SW480 (cell line): ENCODE data around the gene RPL15.
"Not testable (repeated sequence)": the region's sequence is repeated elsewhere in the genome, so short reads cannot be mapped to it uniquely, and the experiment has no call there.

Experiments used
- DNase-seq: peaks from one replicate; pipeline ENCODE4 v3.0.0-alpha.2; 2016; ENCODE audit warnings: low spot score

RPL15 gene

GRCh38 chr3:23889950-23890349, 27.0 kb upstream of the RPL15 start:
- no peak for DNase-seq

- no peak for DNase-seq
Observed at GRCh38 chr3:23894254-23895061, 22.5 kb upstream of the RPL15 start.

- no peak for DNase-seq
Observed at GRCh38 chr3:23895181-23895580, 21.8 kb upstream of the RPL15 start.

DNA sequence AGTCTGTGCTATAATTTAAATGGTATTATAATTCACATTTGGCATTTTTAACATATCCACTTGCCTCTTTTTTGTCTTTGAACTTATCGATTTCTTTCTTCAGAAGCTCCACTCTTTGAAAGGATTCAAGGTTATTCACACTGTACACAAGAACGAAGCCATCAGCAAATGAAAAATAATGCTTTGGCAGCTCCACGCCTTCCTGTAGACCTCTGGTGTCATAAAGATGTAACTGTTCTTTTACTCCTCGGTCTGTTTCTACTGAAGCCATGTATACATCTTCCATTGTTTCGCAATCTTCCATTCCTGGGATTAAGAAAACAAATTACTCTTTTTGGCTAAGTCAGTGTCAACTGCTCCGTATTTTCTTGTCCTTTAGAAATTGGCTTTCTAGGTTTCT, 16.2 kb upstream of the RPL15 start:
- DNase-seq: no peak

DNA sequence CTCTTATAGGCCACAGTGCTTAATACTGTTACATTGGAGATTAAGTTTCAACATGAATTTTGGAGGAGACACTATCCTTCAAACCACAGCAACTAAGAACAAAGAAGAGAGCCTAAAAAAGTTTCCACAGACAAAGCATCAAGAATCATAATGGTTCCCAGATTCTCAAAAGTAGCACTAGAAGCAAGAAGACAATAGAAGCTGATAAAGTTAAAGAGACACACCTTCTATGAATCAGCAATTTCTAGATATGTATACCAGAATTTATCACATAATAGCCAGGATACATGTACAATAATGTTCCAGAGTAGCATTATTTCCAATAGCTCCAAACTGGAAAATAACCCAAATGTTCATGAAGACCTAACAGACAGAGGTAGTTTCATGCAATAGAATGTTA, 12.4 kb upstream of the RPL15 start:
- DNase-seq: no peak

GRCh38 chr3:23909341-23909740, 7.6 kb upstream of the RPL15 start:
- no peak for DNase-seq

DNA sequence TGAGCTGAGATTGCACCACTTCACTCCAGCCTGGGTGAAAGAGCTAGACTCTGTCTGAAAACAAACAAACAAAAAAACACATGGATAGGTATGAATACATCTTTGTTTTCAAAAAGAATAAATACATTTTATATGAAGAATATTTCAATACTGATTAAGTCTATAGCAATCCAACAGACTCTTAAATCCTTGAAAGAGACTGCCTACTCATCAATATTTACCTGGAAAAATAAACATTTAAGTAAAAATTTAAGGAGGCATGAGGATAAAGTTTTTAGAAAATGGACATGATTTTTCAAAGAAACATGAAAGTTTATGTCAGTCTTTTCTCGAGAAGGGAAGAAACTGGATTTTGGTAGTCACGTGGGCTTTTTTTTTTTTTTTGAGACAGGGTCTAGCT, 5.5 kb upstream of the RPL15 start:
- DNase-seq: no peak

- not testable (repeated sequence) for DNase-seq
Observed at GRCh38 chr3:23912335-23912734, 4.6 kb upstream of the RPL15 start.

GRCh38 chr3:23913182-23913581, 3.8 kb upstream of the RPL15 start:
- no peak for DNase-seq

- DNase-seq: no peak
Observed at GRCh38 chr3:23913873-23914743, 2.8 kb upstream of the RPL15 start.

- DNase-seq: no peak
Observed at GRCh38 chr3:23915537-23916108, 1.3 kb upstream of the RPL15 start.

GRCh38 chr3:23916152-23916885, 613 bp upstream of the RPL15 start:
- no peak for DNase-seq

DNA sequence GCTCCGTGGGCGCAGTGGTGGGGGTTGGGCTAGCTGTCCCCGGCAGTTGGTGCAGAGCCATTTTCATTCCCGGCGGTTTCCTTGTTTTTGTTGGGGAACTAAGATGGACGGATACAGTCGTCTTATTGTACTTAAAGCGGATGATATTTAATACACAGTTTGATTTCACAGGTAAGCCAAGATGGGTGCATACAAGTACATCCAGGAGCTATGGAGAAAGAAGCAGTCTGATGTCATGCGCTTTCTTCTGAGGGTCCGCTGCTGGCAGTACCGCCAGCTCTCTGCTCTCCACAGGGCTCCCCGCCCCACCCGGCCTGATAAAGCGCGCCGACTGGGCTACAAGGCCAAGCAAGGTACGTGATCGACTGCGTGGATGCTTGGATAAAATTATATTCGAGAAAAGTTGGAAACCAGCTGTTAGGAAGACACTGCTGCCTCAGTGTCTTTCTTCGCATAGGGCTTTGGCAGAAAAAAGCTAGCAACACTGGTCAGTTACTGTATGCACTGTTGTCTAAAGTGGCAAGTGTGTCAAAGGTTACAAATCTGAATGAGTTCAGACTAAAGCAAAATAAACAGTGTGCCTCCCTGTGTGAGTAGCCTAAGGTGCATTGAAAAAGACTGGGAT, 859 bp downstream of the RPL15 start:
- not testable (repeated sequence) for DNase-seq

- not testable (repeated sequence) for DNase-seq
Observed at GRCh38 chr3:23918331-23918730, 1.4 kb downstream of the RPL15 start.

DNA sequence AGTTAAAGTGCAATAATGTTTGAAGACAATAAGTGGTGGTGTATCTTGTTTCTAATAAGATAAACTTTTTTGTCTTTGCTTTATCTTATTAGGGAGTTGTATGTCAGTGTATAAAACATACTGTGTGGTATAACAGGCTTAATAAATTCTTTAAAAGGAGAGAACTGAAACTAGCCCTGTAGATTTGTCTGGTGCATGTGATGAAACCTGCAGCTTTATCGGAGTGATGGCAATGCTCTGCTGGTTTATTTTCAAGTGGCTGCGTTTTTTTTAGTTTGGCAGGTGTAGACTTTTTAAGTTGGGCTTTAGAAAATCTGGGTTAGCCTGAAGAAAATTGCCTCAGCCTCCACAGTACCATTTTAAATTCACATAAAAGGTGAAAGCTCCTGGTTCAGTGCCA, 2.7 kb downstream of the RPL15 start:
- no peak for DNase-seq

DNA sequence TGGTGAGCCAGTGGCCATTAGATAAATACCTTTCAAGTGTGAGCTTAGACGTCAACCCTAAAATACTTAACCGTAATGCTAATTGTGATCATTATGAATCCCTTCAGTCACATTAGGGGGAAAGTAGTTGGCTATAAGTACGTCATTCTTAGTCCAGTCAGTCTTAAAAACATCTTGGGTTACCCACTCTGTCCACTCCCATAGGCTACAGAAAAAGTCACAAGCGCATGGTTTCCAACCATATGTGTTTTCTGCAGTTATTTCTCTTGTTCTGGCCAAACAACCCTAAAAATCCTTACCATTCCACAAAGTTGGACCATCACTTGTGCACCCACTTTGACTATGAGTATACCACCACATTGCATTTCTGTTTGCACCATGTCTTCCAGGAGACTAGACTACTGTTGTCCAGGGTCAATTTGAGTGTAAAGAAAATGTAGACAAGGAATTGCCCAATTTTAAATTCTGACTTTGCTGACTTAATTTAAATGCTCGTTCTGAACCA, 3.3 kb downstream of the RPL15 start:
- no peak for DNase-seq

DNA sequence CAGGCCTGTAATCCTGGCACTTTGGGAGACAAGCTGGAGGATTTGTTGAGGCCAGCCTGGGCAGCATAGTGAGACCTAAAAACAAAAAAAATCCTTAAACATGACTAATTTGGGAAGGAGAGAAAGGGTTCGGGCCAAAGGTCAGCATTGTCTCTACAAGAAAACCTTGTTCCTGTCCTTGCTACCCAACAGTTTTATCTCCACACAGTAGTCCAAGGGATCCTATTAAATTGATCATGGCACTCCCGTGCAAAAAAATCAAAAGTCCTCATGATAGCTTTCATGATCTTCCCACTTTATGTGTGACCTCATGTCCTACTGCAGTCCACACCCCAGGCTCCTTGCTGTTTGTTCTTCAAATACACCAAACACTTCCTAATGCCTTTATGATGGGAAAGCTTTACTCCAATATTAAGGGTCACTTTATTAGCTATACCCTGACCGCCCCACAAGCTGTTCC, 4.2 kb downstream of the RPL15 start:
- DNase-seq: no peak

DNA sequence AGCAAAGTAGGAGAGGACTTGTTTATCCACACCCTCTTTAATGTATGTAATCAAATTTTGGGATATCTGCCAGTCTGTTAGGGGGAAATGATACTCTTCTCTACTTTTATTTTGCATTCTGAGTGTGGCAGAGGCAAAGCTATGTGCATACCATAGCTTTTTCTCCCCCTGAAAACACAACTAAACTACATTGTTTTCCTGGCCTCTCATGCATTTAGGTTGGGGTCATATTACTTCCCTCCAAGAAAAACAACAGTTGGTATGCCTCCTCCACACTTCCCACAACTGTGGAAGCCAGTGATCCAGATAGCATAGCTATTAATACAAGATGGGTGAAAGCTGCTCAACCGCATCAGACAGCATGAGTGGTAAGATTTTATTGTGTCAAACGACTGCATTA, 6.9 kb downstream of the RPL15 start:
- no peak for DNase-seq

- no peak for DNase-seq
Observed at GRCh38 chr3:23926246-23926645, 9.3 kb downstream of the RPL15 start.

DNA sequence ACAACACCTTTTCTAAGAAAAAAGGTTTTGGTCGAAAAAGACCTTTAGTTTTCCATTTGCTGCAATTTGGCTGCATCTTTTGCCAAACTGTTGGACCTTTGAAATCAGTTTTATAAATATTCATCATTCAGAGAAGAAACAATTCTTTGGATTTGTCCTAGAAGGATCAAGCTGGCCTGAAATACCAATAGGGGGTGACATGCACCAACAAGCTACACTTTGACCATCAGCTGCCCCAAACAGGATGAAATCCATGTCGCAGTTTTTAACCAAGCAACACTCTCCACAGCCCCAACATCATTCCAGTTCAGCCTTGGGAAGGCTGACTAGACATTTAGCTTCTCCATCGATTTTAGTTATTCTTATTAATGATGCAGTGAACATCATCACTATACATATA, 9.8 kb downstream of the RPL15 start:
- no peak for DNase-seq

GRCh38 chr3:23928524-23928923, 11.6 kb downstream of the RPL15 start:
- peak; percentile 28 for DNase-seq
